ENCODE results near the gene DOC2A. TPM values are rescaled to one million over a fixed set of nuclear protein-coding genes. Genes with fewer than 3 reads are reported as not detected.
A peak's percentile ranks its signal among the peaks of the same experiment; 100 is the strongest.

DOC2A gene
- total and polyA plus RNA-seq, 2 donors (not counting 1 experiment from before 2014, with no cell fraction given), result not detected

- POLR2A ChIA-PET, result interaction anchor here (2.4 kb wide), 1 partner anchor 198 kb away, joined by 9 read pairs; the partner anchor contains the start of gene MAZ
- intact Hi-C loops (cut with micrococcal nuclease), result loop anchor here (1.0 to 2.0 kb wide), 4 partner anchors 78 to 313 kb away; partner anchors contain the start of gene KCTD13
- H3K27ac Mint-ChIP-seq, result no peak overlapping the region
Observed at GRCh38 chr16:30004811-30005242, 6.0 kb downstream of the DOC2A start.

More at GRCh38 chr16:30004811-30005242, 6.0 kb downstream of the DOC2A start:
- DNase-seq (no peak), ATAC-seq (ENCODE audit: low read depth) (peak; percentile 18)
- peak overlapping the region; percentile 25 for H3K4me2 ChIP-seq (replicated peaks; ENCODE audit: low read depth, low read length, poor library complexity, severe bottlenecking)
- Mint-ChIP-seq H3K4me1 (peaks cover 5% of the 10 kb centered on the region), H3K27me3 (peaks cover 9% of the 10 kb centered on the region), H3K9me3 (ENCODE audit: insufficient read depth) (no peaks in the 10 kb centered on the region), H3K4me3 (no peak overlapping the region)
- H3K27ac ChIP-seq (ENCODE audit: low read length in 2 of 2), result no peak overlapping the region
- H3K9me3 ChIP-seq (ENCODE audit: control extremely low read depth in 1 of 3, control insufficient read depth in 2 of 3, insufficient read depth in 1 of 3, low read length in 2 of 3), result peaks cover 0 to 1% (median 0%) of the 10 kb centered on the region in 3 donors
- CTCF ChIA-PET, result interaction anchor here (0.5 to 2.3 kb wide), 10 partner anchors 8 to 311 kb away, joined by 3 to 9 read pairs (median 4); partner anchors contain the start of genes HIRIP3 and TMEM219
- TF ChIP-seq EZH2 (IDR thresholded peaks at IDR 0.05; ENCODE audit: borderline replicate concordance, insufficient read depth, low read depth, low read length, poor library complexity, severe bottlenecking), result no peak
- TF ChIP-seq CTCF (IDR thresholded peaks at IDR 0.05), result no peak
- H3K79me2 ChIP-seq (ENCODE audit: control insufficient read depth, insufficient read depth, low read length), result no peaks in the 10 kb centered on the region
- 7% methylated on average over 6 of the region's 11 CpGs for WGBS (ENCODE audit: insufficient coverage)
- H3K4me1 ChIP-seq (ENCODE audit: control insufficient read depth in 2 of 2, insufficient read depth in 2 of 2, low read length in 2 of 2), result peaks cover 4 to 13% of the 10 kb centered on the region in 2 donors
- peaks cover 0 to 7% (median 0%) of the 10 kb centered on the region in 4 experiments for H3K27me3 ChIP-seq (replicated peaks in 1 of 4; ENCODE audit: control extremely low read depth in 1 of 4, control insufficient read depth in 3 of 4, insufficient read depth in 4 of 4, low read length in 3 of 4)
- H3K4me3 ChIP-seq (ENCODE audit: control extremely low read depth in 1 of 5, extremely low read depth in 1 of 5, insufficient read depth in 1 of 5, low read depth in 2 of 5, low read length in 4 of 5), result no peak overlapping the region
- H2AFZ ChIP-seq (ENCODE audit: insufficient read depth, low read depth, low read length, poor library complexity, severe bottlenecking), result no peak overlapping the region
- H3K36me3 ChIP-seq (replicated peaks in 1 of 2; ENCODE audit: control extremely low read depth in 1 of 2, control insufficient read depth in 1 of 2, extremely low read depth in 1 of 2, insufficient read depth in 2 of 2, low read length in 1 of 2), result peaks cover 0 to 31% of the 10 kb centered on the region in 2 experiments
- H4K20me1 ChIP-seq (ENCODE audit: control insufficient read depth, insufficient read depth, low read length, poor library complexity, severe bottlenecking), result peaks cover 17% of the 10 kb centered on the region
- no peak overlapping the region for H3K9ac ChIP-seq (ENCODE audit: low read length)

Measured in B cell (primary cell).